Activated B cell treated with CpG ODN at 0.5 μM for 24 hours (primary cell): ENCODE results near the gene CADM1. TPM values are rescaled to one million over a fixed set of nuclear protein-coding genes. Genes with fewer than 3 reads are reported as not detected.

Source experiments
- ATAC-seq: fragments of 200-7000 bp; cut with Tn5 transposase; one replicate; pipeline ENCODE4 v1.10.0; 2021; ENCODE audit warnings: low read depth, mild to moderate bottlenecking, moderate library complexity
- CTCF ChIA-PET: fragments of 350-600 bp; sonication (Branson Sonifier 250); formaldehyde crosslinking; loops from one replicate; lab custom pipeline; 2021; ENCODE audit warnings: antibody characterized with exemption; lab: Charles Lee
- POLR2A ChIA-PET: fragments of 350-600 bp; sonication (Branson Sonifier 250); formaldehyde crosslinking; loops from one replicate; lab custom pipeline; 2021; ENCODE audit warnings: antibody characterized with exemption; lab: Charles Lee
- DNase-seq: peaks from one replicate; pipeline ENCODE4 v3.0.0; 2022
- H3K27ac Mint-ChIP-seq: one replicate; pipeline ENCODE4 v1.8.0; 2020; ENCODE audit warnings: mixed read lengths
- H3K27me3 Mint-ChIP-seq: one replicate; pipeline ENCODE4 v1.8.0; 2021; ENCODE audit warnings: mixed read lengths
- H3K36me3 Mint-ChIP-seq: one replicate; pipeline ENCODE4 v1.8.0; 2021; ENCODE audit warnings: low read depth, mixed read lengths
- H3K4me1 Mint-ChIP-seq: one replicate; pipeline ENCODE4 v1.8.0; 2021; ENCODE audit warnings: mixed read lengths
- H3K4me3 Mint-ChIP-seq: one replicate; pipeline ENCODE4 v1.8.0; 2020; ENCODE audit warnings: mild to moderate bottlenecking, mixed read lengths
- H3K9me3 Mint-ChIP-seq: one replicate; pipeline ENCODE4 v1.8.0; 2020; ENCODE audit warnings: mixed read lengths
- intact Hi-C: fragments of 100-400 bp; cut with micrococcal nuclease; formaldehyde crosslinking; loops from one replicate; pipeline ENCODE4 v1.15.1; 2024
- total RNA-seq: library from RNA; stranded (reverse); gene quantifications from 2 replicates; pipeline ENCODE4 v1.2.3, GENCODE V29; 2022
- TF ChIP-seq, protein P1 (sequence below): fragments of 200-600 bp; IDR thresholded peaks from one replicate; pipeline ENCODE4 v1.8.0; 2022; ENCODE audit warnings: antibody characterized with exemption, mild to moderate bottlenecking

CADM1 gene
- total RNA-seq, 1 donor from 2014 or later, result 0.86 TPM

DNA sequence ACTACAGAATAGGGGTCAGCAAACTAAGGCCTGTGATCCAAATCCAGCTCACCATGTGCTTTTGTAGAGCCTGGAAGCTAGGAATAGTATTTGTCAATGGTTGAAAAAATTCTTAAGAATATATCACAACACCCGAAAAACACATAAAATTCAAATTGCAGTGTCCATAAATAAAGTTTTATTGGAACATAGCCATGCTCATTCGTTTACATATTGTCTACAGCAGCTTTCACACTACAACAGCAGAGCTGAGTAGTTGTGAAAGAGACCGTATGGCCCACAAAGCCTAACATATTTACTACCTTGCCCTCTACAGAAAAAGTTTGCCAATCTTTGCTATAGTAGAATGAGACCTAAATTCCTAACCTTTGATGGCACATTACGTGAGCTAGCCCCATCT lies 125.7 kb downstream of the CADM1 start:
- H3K27ac Mint-ChIP-seq, result no peak overlapping the region
- H3K36me3 Mint-ChIP-seq, result no peaks in the 10 kb centered on the region
- DNase-seq (no peak), ATAC-seq (no peak)
- intact Hi-C loops, result no loop called here
- no peak overlapping the region for H3K4me3 Mint-ChIP-seq
- TF ChIP-seq, protein P1, sequence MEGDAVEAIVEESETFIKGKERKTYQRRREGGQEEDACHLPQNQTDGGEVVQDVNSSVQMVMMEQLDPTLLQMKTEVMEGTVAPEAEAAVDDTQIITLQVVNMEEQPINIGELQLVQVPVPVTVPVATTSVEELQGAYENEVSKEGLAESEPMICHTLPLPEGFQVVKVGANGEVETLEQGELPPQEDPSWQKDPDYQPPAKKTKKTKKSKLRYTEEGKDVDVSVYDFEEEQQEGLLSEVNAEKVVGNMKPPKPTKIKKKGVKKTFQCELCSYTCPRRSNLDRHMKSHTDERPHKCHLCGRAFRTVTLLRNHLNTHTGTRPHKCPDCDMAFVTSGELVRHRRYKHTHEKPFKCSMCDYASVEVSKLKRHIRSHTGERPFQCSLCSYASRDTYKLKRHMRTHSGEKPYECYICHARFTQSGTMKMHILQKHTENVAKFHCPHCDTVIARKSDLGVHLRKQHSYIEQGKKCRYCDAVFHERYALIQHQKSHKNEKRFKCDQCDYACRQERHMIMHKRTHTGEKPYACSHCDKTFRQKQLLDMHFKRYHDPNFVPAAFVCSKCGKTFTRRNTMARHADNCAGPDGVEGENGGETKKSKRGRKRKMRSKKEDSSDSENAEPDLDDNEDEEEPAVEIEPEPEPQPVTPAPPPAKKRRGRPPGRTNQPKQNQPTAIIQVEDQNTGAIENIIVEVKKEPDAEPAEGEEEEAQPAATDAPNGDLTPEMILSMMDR, result no peak
- no peaks in the 10 kb centered on the region for H3K9me3 Mint-ChIP-seq
- POLR2A ChIA-PET, result no interaction called here
- H3K4me1 Mint-ChIP-seq, result no peaks in the 10 kb centered on the region
- H3K27me3 Mint-ChIP-seq, result no peaks in the 10 kb centered on the region
- CTCF ChIA-PET, result no interaction called here

- intact Hi-C loops, result no loop called here
- ATAC-seq, result no peak
- POLR2A ChIA-PET, result no interaction called here
- CTCF ChIA-PET, result no interaction called here
- Mint-ChIP-seq H3K27ac (no peak overlapping the region), H3K4me3 (no peak overlapping the region), H3K4me1 (no peaks in the 10 kb centered on the region), H3K27me3 (no peaks in the 10 kb centered on the region), H3K9me3 (no peaks in the 10 kb centered on the region), H3K36me3 (no peaks in the 10 kb centered on the region)
- no peak for DNase-seq
- TF ChIP-seq, protein P1, result no peak
These were observed 126.3 kb downstream of the CADM1 start for GRCh38 chr11:115377882-115378296.

- H3K27me3 Mint-ChIP-seq, result peaks cover 5% of the 10 kb centered on the region
- no peak for ATAC-seq
These were observed 135.6 kb downstream of the CADM1 start for GRCh38 chr11:115368616-115369015.

GRCh38 chr11:115366826-115367225 lies 137.4 kb downstream of the CADM1 start:
- no peak for ATAC-seq
- Mint-ChIP-seq H3K4me1 (no peaks in the 10 kb centered on the region), H3K9me3 (no peaks in the 10 kb centered on the region), H3K27me3 (peaks cover 5% of the 10 kb centered on the region), H3K4me3 (no peak overlapping the region), H3K36me3 (no peaks in the 10 kb centered on the region), H3K27ac (no peak overlapping the region)
- intact Hi-C loops, result no loop called here
- TF ChIP-seq, protein P1, result no peak
- DNase-seq, result no peak
- ChIA-PET CTCF (no interaction called here), POLR2A (no interaction called here)

More at GRCh38 chr11:115368616-115369015, 135.6 kb downstream of the CADM1 start:
- Mint-ChIP-seq H3K36me3 (no peaks in the 10 kb centered on the region), H3K4me1 (no peaks in the 10 kb centered on the region), H3K27ac (no peak overlapping the region), H3K9me3 (no peaks in the 10 kb centered on the region), H3K4me3 (no peak overlapping the region)
- TF ChIP-seq, protein P1, result no peak
- intact Hi-C loops, result no loop called here
- DNase-seq, result no peak
- ChIA-PET CTCF (no interaction called here), POLR2A (no interaction called here)

- Mint-ChIP-seq H3K36me3 (no peaks in the 10 kb centered on the region), H3K27ac (no peak overlapping the region), H3K4me3 (no peak overlapping the region), H3K9me3 (no peaks in the 10 kb centered on the region), H3K4me1 (no peaks in the 10 kb centered on the region), H3K27me3 (peaks cover 5% of the 10 kb centered on the region)
- ChIA-PET CTCF (no interaction called here), POLR2A (no interaction called here)
- ATAC-seq (no peak), DNase-seq (no peak)
- intact Hi-C loops, result no loop called here
- TF ChIP-seq, protein P1, result no peak
These were observed 138.3 kb downstream of the CADM1 start for GRCh38 chr11:115365907-115366306.
